ENCODE results near the gene AMER3.
A peak's percentile ranks its signal among the peaks of the same experiment; 100 is the strongest.

AMER3 gene

DNA sequence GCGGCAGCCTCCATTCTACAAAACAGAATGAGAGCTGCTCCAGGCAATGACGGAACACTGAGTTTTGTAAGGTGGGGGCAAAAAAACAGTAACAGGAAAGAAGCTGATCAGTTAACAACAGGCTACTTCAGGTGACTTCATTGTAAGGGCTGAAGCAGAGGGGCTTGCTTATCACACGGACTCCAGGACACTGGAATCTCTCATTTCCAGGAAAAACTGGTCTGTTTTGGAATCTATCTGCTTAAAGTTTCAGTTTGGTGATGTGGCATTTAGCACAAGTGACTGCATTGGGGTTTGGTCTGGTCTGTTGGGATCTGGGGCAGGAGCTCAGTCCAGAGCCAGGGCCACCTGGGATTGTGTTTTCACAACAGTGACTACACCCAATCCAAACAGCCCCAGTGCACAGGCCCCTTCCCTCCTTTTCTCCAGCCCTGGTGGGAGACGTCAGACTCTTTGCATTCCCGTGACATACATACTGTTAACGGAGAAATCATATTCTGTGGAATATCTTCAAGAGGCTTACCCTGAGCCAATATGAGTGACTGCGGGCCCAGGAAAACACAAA lies 14.1 kb downstream of the AMER3 start:
- Histone ChIP-seq H3K27ac (no peak overlapping the region), H3K4me3 (no peak overlapping the region)

GRCh38 chr2:130776550-130776949 lies 21.2 kb downstream of the AMER3 start:
- no peak overlapping the region for H3K27ac ChIP-seq
- H3K4me3 ChIP-seq = no peak overlapping the region

GRCh38 chr2:130778781-130779180 lies 23.4 kb downstream of the AMER3 start:
- H3K4me3 ChIP-seq = no peak overlapping the region
- no peak overlapping the region for H3K27ac ChIP-seq

DNA sequence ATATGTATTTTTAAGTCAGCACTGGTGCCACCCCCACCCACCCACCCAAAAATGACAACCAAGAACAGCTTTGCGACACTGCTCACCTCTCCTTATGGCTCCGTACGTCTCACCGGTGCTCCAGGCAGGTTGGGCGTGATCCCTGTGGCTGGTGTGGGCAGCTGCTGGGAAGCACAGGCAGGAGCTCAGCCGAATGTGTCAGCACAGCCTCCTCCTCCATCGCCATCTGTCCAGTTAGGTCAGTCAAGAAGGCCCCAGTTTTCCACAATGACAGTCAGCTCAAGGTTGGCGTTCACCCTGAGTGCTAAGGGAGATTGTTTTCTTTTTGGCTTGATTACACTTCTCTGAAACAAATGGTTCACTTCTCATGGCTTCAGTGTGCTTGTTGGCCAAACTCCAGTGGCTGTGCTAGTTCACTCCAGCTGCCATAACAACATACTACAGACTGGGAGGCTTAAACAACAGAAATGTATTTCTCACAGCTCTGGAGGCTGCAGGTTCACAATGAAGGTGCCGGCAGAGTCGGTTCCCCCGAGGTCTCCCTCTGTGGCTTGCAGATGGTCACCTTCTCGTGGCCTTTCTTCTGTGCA lies 30.2 kb downstream of the AMER3 start:
- no peak overlapping the region for H3K27ac ChIP-seq
- H3K4me3 ChIP-seq = no peak overlapping the region

DNA sequence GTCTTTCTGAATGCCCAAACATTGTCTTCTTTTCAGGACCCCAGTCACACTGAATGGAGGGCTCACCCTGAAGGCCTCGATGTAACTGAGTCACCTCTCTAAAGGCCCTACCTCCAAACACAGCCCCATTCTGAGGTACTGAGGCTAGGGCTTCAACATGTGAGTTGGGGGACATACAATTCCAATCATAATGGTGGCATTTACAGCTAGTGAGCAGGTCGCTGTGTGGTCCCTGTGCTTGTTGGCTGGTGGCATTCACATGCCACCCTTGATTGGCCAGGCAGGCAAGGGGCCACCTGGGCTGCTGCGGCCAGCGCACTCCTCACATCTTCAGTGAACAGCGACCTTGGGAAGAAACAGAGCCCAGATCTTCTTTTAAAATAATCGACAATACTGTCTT lies 30.7 kb downstream of the AMER3 start:
- Histone ChIP-seq H3K27ac (no peak overlapping the region), H3K4me3 (no peak overlapping the region)

DNA sequence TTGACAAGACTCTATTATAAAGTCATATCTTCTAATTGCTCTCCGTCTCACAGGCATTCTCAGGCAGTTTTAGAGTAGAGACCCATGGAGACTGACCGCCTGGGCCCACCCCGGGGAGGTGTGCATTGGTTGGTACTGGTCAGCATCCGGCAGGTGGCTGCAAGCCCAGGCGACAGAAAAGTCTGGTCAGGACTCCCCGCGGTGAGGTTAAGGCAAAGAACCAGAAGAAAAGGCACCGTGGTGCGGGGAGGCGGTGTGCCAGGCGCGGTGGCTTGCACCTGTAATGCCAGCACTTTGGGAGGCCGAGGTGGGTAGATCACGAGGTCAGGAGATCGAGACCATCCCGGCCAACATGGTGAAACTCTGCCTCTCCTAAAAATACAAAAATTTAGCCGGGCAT lies 32.5 kb downstream of the AMER3 start:
- Histone ChIP-seq H3K4me3 (no peak overlapping the region), H3K27ac (no peak overlapping the region)

GRCh38 chr2:130790312-130790711 lies 35.0 kb downstream of the AMER3 start:
- Histone ChIP-seq H3K4me3 (no peak overlapping the region), H3K27ac (no peak overlapping the region)

- Histone ChIP-seq H3K4me3 (no peak overlapping the region), H3K27ac (no peak overlapping the region)
These were observed 35.7 kb downstream of the AMER3 start for GRCh38 chr2:130790804-130791616.

DNA sequence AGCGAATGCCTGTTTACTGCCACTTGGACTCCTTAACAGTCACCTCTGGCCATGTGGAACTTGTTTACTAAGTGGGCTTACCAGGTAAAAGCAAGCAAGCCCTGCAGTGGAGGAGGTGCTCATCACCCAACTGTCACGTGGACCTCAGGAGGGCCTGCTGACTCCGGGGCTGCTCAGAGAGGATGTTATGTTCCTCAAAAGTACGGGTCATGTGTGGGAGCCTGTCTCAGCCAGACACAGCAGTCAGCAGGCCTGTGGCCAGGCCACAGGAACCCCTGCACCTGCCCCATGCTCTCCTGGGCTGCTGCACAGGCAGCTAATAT lies 36.2 kb downstream of the AMER3 start:
- Histone ChIP-seq H3K4me3 (no peak overlapping the region), H3K27ac (no peak overlapping the region)

- H3K27ac ChIP-seq = no peak overlapping the region
These were observed 40.1 kb downstream of the AMER3 start for GRCh38 chr2:130795431-130795830.

GRCh38 chr2:130796290-130796689 lies 41.0 kb downstream of the AMER3 start:
- H3K27ac ChIP-seq = no peak overlapping the region
- H3K4me3 ChIP-seq = no peak overlapping the region

More at GRCh38 chr2:130795431-130795830, 40.1 kb downstream of the AMER3 start:
- no peak overlapping the region for H3K4me3 ChIP-seq

DNA sequence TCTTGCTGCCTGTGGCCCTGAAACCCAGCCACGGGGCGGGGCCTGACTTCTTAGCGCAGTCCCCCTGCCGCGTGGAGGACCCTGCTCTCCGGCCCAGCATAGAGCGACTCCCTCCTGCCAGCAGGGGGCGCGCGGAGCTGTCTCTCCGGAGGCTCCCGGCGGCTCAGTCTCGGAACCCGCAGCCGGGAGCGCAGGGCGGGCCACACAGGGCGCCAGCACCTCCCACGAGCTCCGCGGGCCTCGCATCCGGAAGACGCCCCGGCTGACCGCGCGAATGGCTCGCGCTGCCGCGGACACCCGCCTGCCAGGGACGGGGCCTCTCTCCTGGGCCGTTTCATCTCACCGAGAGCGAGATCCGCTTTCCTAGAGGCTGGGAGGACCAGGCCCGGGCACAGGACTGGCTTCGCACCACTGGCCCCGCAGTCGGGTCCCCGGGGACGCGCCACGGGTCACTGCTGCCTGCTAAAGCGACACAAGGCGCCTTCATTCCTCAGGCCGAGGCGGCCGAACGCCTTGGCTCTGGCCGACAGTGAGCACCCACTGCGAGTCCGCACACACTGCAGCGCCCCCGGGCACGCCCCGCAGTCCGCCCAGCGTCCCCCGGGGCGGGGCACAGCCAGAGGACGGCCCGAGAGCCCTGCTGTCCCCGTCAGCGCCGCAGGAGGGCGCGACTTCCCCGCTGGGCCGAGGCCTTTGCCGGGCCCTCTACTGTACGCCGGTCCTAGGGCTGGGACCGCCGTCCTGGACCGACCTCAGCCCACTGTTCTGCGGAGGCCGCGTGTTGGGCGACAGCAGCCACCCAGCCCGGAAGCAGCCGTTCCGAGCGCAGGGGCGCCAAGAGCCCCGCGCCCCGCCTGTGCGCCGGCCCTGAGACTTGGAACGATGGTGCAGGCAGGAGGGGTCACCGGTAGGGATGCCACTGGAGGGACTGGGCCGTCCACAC lies 42.4 kb downstream of the AMER3 start:
- Histone ChIP-seq H3K27ac (peak overlapping the region; percentile 64 to 98 (median 91)), H3K4me3 (peak overlapping the region; percentile 56 to 89 (median 82))

DNA sequence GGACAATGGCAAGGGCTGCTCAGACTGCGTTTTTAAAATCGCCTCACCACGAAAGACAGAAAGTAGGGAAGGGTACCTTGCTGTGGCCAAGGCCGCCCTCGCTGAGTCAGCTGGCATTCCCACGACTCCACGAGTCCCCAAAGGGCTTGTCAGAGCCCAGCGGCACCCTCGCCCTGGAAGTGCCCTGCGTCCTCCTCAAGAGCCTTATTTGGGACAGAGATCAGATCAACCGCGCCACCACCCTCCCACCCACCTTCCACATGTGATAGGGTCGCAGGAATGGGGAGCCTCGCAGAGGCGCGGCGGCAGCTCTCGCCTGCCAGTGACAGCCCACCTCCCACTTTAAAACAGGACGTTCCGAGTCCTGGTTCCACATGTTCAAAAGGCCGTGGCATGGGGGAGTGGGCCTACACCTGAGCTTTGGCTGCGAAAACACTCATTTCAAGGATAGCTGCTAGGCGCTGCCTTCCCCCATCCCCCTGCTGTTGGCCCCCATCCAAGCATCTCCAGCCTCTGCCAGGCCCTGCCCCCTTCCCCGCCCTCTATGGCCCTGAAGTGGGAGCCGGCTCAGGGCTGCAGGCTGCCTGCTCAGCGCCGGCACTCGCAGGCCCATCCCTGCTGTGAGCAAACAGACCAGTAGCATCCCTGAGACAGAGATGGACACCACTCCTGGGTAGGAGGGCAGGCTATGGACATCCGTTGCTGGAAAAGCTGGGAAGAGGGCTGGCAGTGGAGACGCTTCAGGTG lies 43.3 kb downstream of the AMER3 start:
- H3K4me3 ChIP-seq = peak overlapping the region; percentile 56 to 89 (median 82)
- peak overlapping the region in 20 of 21 experiments; percentile 64 to 98 (median 92) for H3K27ac ChIP-seq

DNA sequence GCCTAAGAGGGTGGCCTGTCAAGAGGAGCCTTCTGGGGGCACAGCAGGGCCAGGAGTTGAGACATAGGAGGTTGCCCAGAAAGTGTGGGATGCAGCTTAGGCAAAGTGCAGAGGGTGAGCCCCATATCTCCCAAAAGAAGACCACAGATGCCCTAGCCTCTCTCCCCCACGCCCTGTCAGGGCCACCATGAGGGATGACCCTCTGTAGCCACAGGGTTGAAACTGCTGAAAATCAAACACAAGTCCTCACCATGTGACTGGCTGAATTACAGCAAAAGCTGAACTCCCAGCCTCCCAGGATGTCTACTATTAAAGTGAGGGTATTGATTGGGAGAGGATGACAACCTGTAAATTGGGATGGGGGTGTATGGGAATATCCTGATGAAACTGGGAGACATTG lies 44.0 kb downstream of the AMER3 start:
- Histone ChIP-seq H3K27ac (no peak overlapping the region), H3K4me3 (no peak overlapping the region)

DNA sequence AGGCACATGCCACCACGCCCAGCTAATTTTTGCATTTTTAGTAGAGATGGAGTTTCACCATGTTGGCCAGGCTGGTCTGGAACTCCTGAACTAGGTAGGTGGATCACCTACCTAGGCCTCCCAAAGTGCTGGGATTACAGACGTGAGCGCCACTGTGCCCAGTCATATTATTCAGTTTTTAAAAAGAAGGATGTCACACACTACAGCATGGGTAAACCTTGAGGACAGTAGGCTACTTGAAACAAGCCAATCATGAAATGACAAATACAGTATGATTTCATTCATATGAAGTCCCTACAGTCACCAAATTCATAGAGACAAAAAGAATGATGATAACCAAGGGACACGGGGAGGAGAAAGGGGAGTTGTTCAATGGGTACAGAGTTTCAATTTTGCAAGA lies 50.3 kb downstream of the AMER3 start:
- H3K4me3 ChIP-seq = no peak overlapping the region
- peak overlapping the region in 1 of 21 experiments; percentile 35 for H3K27ac ChIP-seq

DNA sequence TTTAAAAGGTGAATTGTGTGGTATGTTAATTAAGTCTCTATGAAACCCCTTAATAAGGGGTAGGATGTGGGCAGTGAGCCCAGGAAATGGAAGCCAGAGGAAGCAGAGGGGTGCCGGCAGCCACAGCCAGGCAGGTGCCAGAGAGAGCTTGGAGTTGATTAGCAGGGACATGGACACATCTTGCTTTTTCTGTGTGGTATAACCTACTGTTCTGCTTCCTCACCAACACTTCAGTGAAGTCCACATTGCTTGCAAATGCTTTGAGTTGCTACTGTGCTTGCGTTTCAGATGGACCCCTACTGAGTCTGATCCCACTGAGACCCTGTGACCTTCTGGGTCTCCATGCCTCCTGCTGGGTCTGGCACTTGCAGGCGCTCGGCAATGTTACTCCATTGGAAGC lies 51.0 kb downstream of the AMER3 start:
- Histone ChIP-seq H3K4me3 (no peak overlapping the region), H3K27ac (peak overlapping the region in 3 of 21 experiments; percentile 35 to 93 (median 49))

GRCh38 chr2:130807659-130808385 lies 52.5 kb downstream of the AMER3 start:
- H3K4me3 ChIP-seq = no peak overlapping the region
- peak overlapping the region in 20 of 21 experiments; percentile 66 to 93 (median 85) for H3K27ac ChIP-seq

DNA sequence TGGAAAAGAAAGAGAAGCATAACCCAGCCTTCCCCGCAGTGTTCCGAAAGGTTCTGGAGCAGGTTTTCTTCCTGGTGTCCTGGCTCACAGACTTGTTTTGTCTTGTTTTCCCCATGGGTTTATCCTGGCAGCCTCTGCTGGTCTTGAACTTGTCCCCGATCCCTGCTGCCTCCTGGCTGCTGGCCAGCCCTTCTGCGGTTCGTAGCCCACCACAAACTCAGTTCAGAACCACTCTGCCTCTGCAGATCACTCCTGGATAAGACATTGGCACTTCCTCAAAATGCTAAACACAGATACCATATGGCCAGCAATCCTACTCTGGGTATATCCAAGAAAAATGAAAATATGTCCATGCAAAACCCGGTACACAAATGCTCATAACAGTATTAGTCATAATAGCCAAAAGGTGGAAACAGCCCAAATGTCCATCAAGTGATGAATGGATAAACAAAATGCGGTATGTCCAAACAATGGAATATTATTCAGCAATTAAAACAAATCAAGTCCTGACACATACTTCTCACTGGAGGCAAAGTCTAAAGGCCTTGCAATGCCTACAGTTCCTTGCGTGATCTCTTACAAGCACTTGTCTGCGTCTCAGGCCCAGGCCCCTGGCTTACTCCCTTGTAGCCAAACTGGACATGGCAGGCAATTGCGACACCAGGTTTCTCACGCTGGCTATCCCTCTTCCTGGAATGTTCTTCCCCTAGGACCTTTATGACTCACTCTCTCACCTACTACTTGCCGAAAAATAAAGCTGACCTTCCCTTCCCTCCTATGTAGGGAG lies 53.3 kb downstream of the AMER3 start:
- peak overlapping the region in 20 of 21 experiments; percentile 66 to 93 (median 85) for H3K27ac ChIP-seq
- H3K4me3 ChIP-seq = no peak overlapping the region

Measured in skin epidermis (tissue), 12 donors.